DOHH2 (cell line): ENCODE measurements around the gene YIPF4.

Experiments
- EZH2phosphoT487 ChIP-seq: fragments of 200-600 bp; sonication (generic); IDR thresholded peaks from 2 replicates; pipeline ENCODE4 v1.6.1; 2017; ENCODE audit warnings: borderline replicate concordance, mild to moderate bottlenecking, antibody characterized with exemption, low read length, moderate library complexity, mixed read lengths
- TF ChIP-seq, protein P1 (sequence below): fragments of 200-600 bp; sonication (generic); IDR thresholded peaks from one replicate; pipeline ENCODE4 v1.5.1; 2014; ENCODE audit warnings: antibody characterized with exemption, mild to moderate bottlenecking, low read depth, low read length; ENCODE audit not compliant: poor library complexity, severe bottlenecking

DNA sequence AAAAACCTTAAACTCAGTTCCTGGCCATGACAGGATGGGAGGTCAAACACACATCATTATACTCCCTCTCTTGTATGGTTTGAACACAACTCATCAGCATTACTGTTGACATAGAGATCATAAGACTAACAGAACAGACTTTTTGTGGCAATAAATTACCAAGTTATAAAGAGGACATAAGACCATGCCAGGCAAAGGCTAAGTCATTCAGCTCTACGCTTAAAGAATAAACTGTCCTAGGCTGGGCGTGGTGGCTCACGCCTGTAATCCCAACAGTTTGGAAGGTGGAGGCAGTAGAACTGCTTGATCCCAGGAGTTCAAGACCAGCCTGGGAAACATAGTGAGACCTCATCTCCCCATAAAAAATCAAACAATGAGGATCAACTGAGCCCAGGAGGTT lies 29.4 kb upstream of the YIPF4 start:
- TF ChIP-seq, protein P1, sequence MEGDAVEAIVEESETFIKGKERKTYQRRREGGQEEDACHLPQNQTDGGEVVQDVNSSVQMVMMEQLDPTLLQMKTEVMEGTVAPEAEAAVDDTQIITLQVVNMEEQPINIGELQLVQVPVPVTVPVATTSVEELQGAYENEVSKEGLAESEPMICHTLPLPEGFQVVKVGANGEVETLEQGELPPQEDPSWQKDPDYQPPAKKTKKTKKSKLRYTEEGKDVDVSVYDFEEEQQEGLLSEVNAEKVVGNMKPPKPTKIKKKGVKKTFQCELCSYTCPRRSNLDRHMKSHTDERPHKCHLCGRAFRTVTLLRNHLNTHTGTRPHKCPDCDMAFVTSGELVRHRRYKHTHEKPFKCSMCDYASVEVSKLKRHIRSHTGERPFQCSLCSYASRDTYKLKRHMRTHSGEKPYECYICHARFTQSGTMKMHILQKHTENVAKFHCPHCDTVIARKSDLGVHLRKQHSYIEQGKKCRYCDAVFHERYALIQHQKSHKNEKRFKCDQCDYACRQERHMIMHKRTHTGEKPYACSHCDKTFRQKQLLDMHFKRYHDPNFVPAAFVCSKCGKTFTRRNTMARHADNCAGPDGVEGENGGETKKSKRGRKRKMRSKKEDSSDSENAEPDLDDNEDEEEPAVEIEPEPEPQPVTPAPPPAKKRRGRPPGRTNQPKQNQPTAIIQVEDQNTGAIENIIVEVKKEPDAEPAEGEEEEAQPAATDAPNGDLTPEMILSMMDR: no peak
- no peak for TF ChIP-seq EZH2phosphoT487
